ENCODE data around the gene FAM9C.

GRCh38 chrX:13091111-13091765 lies 46.8 kb upstream of the FAM9C start:
- TF ChIP-seq POLR2A (IDR thresholded peaks at IDR 0.05; ENCODE audit: low read length), result no peak
- TF ChIP-seq GATA1 (IDR thresholded peaks at IDR 0.05; ENCODE audit: low read depth, low read length), result no peak
